Body of pancreas (tissue), 4 donors: ENCODE results near the gene SRPRB.

Experiments
- POLR2A ChIP-seq, 3 donors: fragments of 450-650 bp; IDR thresholded peaks; one replicate each; pipeline ENCODE4 v1.6.1; 2016; ENCODE audit warnings: antibody characterized with exemption in 3 of 3, mild to moderate bottlenecking in 2 of 3
- TF ChIP-seq, protein P1 (sequence below), 7 experiments: fragments of 450-650 bp in 4 of 7; fragments of 200-600 bp in 3 of 7; sonication (generic) in 3 of 7; IDR thresholded peaks; one replicate each; pipeline ENCODE4 v1.5.1; 2016 to 2019; ENCODE audit warnings: antibody characterized with exemption in 7 of 7

DNA sequence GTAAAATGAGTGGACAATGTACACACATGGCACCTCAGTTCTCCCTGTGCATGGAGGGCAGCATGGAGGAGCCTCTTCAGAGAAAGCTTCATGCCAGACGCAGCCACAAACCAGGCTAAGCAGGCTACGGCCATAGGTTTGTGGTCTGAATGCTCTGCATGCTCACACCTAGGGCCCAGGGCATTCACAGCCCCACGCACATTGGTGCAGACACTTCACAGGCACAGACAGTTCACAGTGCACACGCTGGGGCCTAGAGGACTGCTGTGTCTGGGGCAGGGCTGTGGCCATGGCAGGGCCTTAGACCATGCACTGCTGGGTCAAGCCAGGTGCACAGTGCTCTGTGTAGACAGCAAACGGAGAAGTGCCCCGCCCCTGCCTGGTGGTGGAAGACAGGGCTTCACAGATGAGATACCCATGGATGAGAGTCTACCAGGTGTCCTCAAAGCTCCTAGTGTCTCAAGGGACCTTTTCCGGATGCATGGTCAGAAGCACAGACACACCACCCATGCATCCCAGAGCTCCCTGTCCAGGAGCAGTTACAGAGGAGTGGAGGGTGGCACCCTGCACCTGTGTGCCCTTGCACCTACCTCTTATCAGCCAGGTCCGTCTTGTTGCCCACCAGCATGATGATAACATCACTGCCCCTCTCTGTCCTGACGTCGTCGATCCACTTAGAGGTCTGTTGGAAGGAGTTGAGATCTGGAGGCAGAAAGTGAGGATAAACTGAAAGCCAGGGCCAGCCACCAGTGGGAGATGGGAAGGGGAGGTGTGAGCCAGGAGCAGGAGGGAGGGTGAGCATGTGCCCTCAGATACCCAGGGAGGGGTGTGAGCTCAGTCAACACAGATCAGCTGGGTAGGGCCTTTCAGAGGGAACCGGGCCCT is 33.5 kb downstream of the SRPRB start:
- TF ChIP-seq, protein P1, sequence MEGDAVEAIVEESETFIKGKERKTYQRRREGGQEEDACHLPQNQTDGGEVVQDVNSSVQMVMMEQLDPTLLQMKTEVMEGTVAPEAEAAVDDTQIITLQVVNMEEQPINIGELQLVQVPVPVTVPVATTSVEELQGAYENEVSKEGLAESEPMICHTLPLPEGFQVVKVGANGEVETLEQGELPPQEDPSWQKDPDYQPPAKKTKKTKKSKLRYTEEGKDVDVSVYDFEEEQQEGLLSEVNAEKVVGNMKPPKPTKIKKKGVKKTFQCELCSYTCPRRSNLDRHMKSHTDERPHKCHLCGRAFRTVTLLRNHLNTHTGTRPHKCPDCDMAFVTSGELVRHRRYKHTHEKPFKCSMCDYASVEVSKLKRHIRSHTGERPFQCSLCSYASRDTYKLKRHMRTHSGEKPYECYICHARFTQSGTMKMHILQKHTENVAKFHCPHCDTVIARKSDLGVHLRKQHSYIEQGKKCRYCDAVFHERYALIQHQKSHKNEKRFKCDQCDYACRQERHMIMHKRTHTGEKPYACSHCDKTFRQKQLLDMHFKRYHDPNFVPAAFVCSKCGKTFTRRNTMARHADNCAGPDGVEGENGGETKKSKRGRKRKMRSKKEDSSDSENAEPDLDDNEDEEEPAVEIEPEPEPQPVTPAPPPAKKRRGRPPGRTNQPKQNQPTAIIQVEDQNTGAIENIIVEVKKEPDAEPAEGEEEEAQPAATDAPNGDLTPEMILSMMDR (IDR thresholded peaks at IDR 0.05): no peak
- TF ChIP-seq POLR2A (IDR thresholded peaks at IDR 0.05): no peak
